Cardiac septum (tissue), 1 donor: Measurements from ENCODE around the gene CACNA1B. TPM values are rescaled to one million over a fixed set of nuclear protein-coding genes. Genes with fewer than 3 reads are reported as not detected.
"Not testable (repeated sequence)": the region's sequence is repeated elsewhere in the genome, so short reads cannot be mapped to it uniquely, and the experiment has no call there.

ENCODE experiments used
- DNase-seq: peaks from one replicate; pipeline ENCODE4 v3.0.0-alpha.2; 2020; ENCODE audit warnings: low spot score
- intact Hi-C: fragments of 100-400 bp; cut with DNase I; formaldehyde crosslinking; loops from one replicate; pipeline ENCODE4 v1.14.0; 2022
- total RNA-seq: library from RNA; stranded (reverse); fragmentation: NEBNext Ultra II Directional; extraction: Animal tissue kit (Norgen Biotek cat#: 25700); gene quantifications from one replicate; pipeline ENCODE4 v1.2.1, GENCODE V29; 2021
- donor health status: DM: no; HTN: no; CAD: no.

The CACNA1B gene
- total RNA-seq, 1 donor from 2014 or later = 0.70 TPM

DNA sequence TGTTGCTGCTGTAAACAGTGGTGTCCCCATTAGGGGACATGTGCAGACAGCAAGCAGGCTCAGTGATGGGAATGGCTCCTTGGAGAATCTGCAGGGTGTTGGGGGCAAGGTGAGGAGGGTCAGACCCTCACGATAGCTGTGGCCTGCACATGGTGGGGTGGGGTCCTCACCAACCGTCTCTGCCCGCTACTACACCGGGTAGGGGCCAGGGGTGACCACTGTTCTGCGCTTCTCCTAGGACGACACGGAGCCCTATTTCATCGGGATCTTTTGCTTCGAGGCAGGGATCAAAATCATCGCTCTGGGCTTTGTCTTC lies 4.9 kb downstream of the CACNA1B start:
- peak; percentile 55 for DNase-seq
- intact Hi-C loops = no loop called here

DNA sequence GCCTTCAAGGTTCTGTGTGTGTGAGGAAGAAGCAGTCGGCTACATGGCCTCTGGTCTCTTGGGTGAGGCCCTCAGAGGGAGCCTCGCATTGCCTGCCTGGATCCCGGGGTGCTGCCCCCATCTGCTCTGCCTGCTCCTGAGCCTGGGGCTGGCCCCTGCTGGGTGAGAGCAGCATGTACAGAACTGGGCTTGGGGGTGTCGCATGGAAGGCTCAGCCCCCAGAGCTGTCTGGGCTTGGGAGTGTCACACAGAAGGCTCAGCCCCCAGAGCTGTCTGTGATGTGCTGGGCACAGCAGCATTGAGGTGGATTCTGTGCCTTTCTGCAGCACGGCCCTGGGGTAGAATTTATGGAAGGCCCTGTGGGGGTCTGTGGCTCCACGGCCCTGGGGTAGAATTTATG lies 6.4 kb downstream of the CACNA1B start:
- intact Hi-C loops, DNase-seq: not testable (repeated sequence)

GRCh38 chr9:137884547-137884946 lies 7.0 kb downstream of the CACNA1B start:
- intact Hi-C loops, DNase-seq: not testable (repeated sequence)

- intact Hi-C loops, DNase-seq: not testable (repeated sequence)
Observed at GRCh38 chr9:137885121-137885520, 7.5 kb downstream of the CACNA1B start.

DNA sequence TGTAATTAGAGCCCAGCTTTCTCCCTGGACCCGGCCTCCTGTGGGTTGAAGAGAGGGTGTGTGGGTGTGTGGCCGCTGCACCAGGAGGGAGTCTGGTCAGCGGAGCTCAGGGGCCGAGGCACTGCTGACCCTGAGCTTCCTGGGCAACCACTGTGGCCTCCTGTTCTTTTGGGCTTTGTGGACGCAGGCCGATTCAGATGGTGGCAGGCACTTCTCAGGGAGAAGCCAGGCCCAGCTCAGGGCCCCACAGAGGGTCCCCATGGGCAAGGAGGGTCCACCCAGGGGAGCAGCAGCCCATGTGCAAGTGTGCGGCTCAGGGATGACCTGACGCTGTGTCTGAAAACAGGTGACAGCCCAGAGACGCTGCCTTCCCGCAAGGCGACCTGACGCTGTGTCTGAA lies 11.0 kb downstream of the CACNA1B start:
- intact Hi-C loops = not testable (repeated sequence)

GRCh38 chr9:137889966-137890365 lies 12.4 kb downstream of the CACNA1B start:
- intact Hi-C loops, DNase-seq: not testable (repeated sequence)

More for the DNA sequence above, 11.0 kb downstream of the CACNA1B start:
- DNase-seq = peak; percentile 49

- intact Hi-C loops, DNase-seq: not testable (repeated sequence)
Observed at GRCh38 chr9:137890768-137891587, 13.4 kb downstream of the CACNA1B start.

- no peak for DNase-seq
- intact Hi-C loops = no loop called here
Observed at GRCh38 chr9:137891588-137892423, 14.2 kb downstream of the CACNA1B start.

- no peak for DNase-seq
Observed at GRCh38 chr9:137892424-137893191, 15.0 kb downstream of the CACNA1B start.

GRCh38 chr9:137893670-137894069 lies 16.1 kb downstream of the CACNA1B start:
- no peak for DNase-seq
- intact Hi-C loops = no loop called here

More at GRCh38 chr9:137892424-137893191, 15.0 kb downstream of the CACNA1B start:
- intact Hi-C loops = no loop called here

- intact Hi-C loops = no loop called here
- DNase-seq = no peak
Observed at GRCh38 chr9:137899551-137900360, 22.2 kb downstream of the CACNA1B start.

- intact Hi-C loops = no loop called here
- no peak for DNase-seq
Observed at GRCh38 chr9:137900584-137901310, 23.2 kb downstream of the CACNA1B start.

- intact Hi-C loops = no loop called here
- DNase-seq = no peak
Observed at GRCh38 chr9:137902646-137903045, 25.1 kb downstream of the CACNA1B start.

GRCh38 chr9:137905740-137906139 lies 28.2 kb downstream of the CACNA1B start:
- no peak for DNase-seq
- intact Hi-C loops = no loop called here

GRCh38 chr9:137907776-137908175 lies 30.2 kb downstream of the CACNA1B start:
- intact Hi-C loops = no loop called here
- no peak for DNase-seq

DNA sequence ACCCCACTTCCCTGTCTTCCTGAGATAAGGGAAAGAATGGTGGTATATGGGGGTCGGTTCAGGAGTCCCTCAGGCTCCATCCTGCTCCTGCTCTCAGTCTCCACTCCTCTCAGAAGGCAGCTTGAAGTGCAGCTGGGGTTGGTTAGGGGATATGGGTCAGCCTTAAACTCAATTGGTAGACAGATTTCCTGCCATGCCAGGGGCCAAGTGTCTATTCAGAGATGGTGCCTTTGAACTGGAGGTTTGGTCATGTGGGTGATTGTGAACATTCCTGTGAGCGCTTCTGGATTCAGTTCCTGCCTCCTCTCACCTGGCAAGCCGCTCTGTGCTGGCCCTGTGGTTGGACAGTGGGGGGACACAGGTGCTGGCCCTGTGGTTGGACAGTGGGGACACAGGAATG lies 35.1 kb downstream of the CACNA1B start:
- DNase-seq = no peak

GRCh38 chr9:137913132-137913531 lies 35.5 kb downstream of the CACNA1B start:
- intact Hi-C loops = no loop called here
- no peak for DNase-seq

More for the DNA sequence above, 35.1 kb downstream of the CACNA1B start:
- intact Hi-C loops = no loop called here
